Measurements from ENCODE around the gene PPP1R12A. TPM values are rescaled to one million over a fixed set of nuclear protein-coding genes. Genes with fewer than 3 reads are reported as not detected.

Gene PPP1R12A
- total RNA-seq, 1 experiment from 2014 or later, result 84.9 TPM

GRCh38 chr12:79776111-79776510, 158.8 kb downstream of the PPP1R12A start:
- H3K36me3 ChIP-seq (ENCODE audit: insufficient read depth, low read length), result peaks cover 14% of the 10 kb centered on the region; the same call in 1 of the 2 replicates
- H3K9ac ChIP-seq (ENCODE audit: low read length), result no peak overlapping the region
- no peak overlapping the region for H2AFZ ChIP-seq (ENCODE audit: low read length)
- no peaks in the 10 kb centered on the region for H3K9me3 ChIP-seq (ENCODE audit: low read length)
- H3K4me1 ChIP-seq (ENCODE audit: low read length), result no peaks in the 10 kb centered on the region
- no peak overlapping the region for H3K4me3 ChIP-seq (ENCODE audit: low read length)
- DNase-seq, result no peak
- H3K27me3 ChIP-seq (ENCODE audit: low read length), result no peaks in the 10 kb centered on the region
- H4K20me1 ChIP-seq (ENCODE audit: insufficient read depth, low read depth, low read length), result no peaks in the 10 kb centered on the region
- H3K27ac ChIP-seq (ENCODE audit: low read length), result no peak overlapping the region
- no peak overlapping the region for H3K4me2 ChIP-seq (ENCODE audit: low read depth, low read length, poor library complexity, severe bottlenecking)
- no peaks in the 10 kb centered on the region for H3K79me2 ChIP-seq (ENCODE audit: low read length)
- no peaks in the 10 kb centered on the region for H3K9me2 ChIP-seq (replicated peaks; ENCODE audit: insufficient read depth, low read length)

GRCh38 chr12:79775355-79776027, 159.4 kb downstream of the PPP1R12A start:
- Histone ChIP-seq H3K27me3 (ENCODE audit: low read length) (no peaks in the 10 kb centered on the region), H3K4me3 (ENCODE audit: low read length) (no peak overlapping the region), H3K9me2 (replicated peaks; ENCODE audit: insufficient read depth, low read length) (no peaks in the 10 kb centered on the region), H3K4me2 (ENCODE audit: low read depth, low read length, poor library complexity, severe bottlenecking) (no peak overlapping the region), H4K20me1 (ENCODE audit: insufficient read depth, low read depth, low read length) (no peaks in the 10 kb centered on the region), H3K4me1 (ENCODE audit: low read length) (no peaks in the 10 kb centered on the region), H3K36me3 (ENCODE audit: insufficient read depth, low read length) (peaks cover 14% of the 10 kb centered on the region; the same call in 1 of the 2 replicates), H3K9me3 (ENCODE audit: low read length) (no peaks in the 10 kb centered on the region), H3K79me2 (ENCODE audit: low read length) (no peaks in the 10 kb centered on the region), H3K27ac (ENCODE audit: low read length) (no peak overlapping the region), H2AFZ (ENCODE audit: low read length) (no peak overlapping the region), H3K9ac (ENCODE audit: low read length) (no peak overlapping the region)
- no peak for DNase-seq

GRCh38 chr12:79773896-79774295, 161.0 kb downstream of the PPP1R12A start:
- Histone ChIP-seq H3K79me2 (ENCODE audit: low read length) (no peaks in the 10 kb centered on the region), H3K36me3 (ENCODE audit: insufficient read depth, low read length) (peaks cover 12% of the 10 kb centered on the region; the same call in 1 of the 2 replicates), H2AFZ (ENCODE audit: low read length) (no peak overlapping the region), H4K20me1 (ENCODE audit: insufficient read depth, low read depth, low read length) (no peaks in the 10 kb centered on the region), H3K27ac (ENCODE audit: low read length) (no peak overlapping the region), H3K4me1 (ENCODE audit: low read length) (no peaks in the 10 kb centered on the region), H3K4me2 (ENCODE audit: low read depth, low read length, poor library complexity, severe bottlenecking) (no peak overlapping the region), H3K4me3 (ENCODE audit: low read length) (no peak overlapping the region), H3K27me3 (ENCODE audit: low read length) (no peaks in the 10 kb centered on the region), H3K9ac (ENCODE audit: low read length) (no peak overlapping the region), H3K9me2 (replicated peaks; ENCODE audit: insufficient read depth, low read length) (no peaks in the 10 kb centered on the region), H3K9me3 (ENCODE audit: low read length) (no peaks in the 10 kb centered on the region)
- no peak for DNase-seq

GRCh38 chr12:79769860-79770485, 164.9 kb downstream of the PPP1R12A start:
- Histone ChIP-seq H3K27me3 (ENCODE audit: low read length) (no peaks in the 10 kb centered on the region), H3K27ac (ENCODE audit: low read length) (no peak overlapping the region), H3K4me1 (ENCODE audit: low read length) (no peaks in the 10 kb centered on the region), H3K9me3 (ENCODE audit: low read length) (no peaks in the 10 kb centered on the region), H3K4me3 (ENCODE audit: low read length) (no peak overlapping the region), H3K9me2 (replicated peaks; ENCODE audit: insufficient read depth, low read length) (no peaks in the 10 kb centered on the region), H4K20me1 (ENCODE audit: insufficient read depth, low read depth, low read length) (no peaks in the 10 kb centered on the region), H3K9ac (ENCODE audit: low read length) (no peak overlapping the region), H2AFZ (ENCODE audit: low read length) (no peak overlapping the region), H3K36me3 (ENCODE audit: insufficient read depth, low read length) (peaks cover 7% of the 10 kb centered on the region; the same call in 1 of the 2 replicates), H3K79me2 (ENCODE audit: low read length) (no peaks in the 10 kb centered on the region), H3K4me2 (ENCODE audit: low read depth, low read length, poor library complexity, severe bottlenecking) (no peak overlapping the region)
- DNase-seq, result no peak

- Histone ChIP-seq H3K79me2 (ENCODE audit: low read length) (no peaks in the 10 kb centered on the region), H3K27me3 (ENCODE audit: low read length) (no peaks in the 10 kb centered on the region), H4K20me1 (ENCODE audit: insufficient read depth, low read depth, low read length) (no peaks in the 10 kb centered on the region), H3K4me3 (ENCODE audit: low read length) (no peak overlapping the region), H3K9me3 (ENCODE audit: low read length) (no peaks in the 10 kb centered on the region), H3K9me2 (replicated peaks; ENCODE audit: insufficient read depth, low read length) (no peaks in the 10 kb centered on the region), H2AFZ (ENCODE audit: low read length) (no peak overlapping the region), H3K36me3 (ENCODE audit: insufficient read depth, low read length) (peaks cover under 1% of the 10 kb centered on the region; the same call in 1 of the 2 replicates), H3K27ac (ENCODE audit: low read length) (no peak overlapping the region), H3K4me1 (ENCODE audit: low read length) (no peaks in the 10 kb centered on the region), H3K4me2 (ENCODE audit: low read depth, low read length, poor library complexity, severe bottlenecking) (no peak overlapping the region), H3K9ac (ENCODE audit: low read length) (no peak overlapping the region)
- DNase-seq, result no peak
These were observed 165.6 kb downstream of the PPP1R12A start for GRCh38 chr12:79769189-79769859.

GRCh38 chr12:79766705-79767464, 168.0 kb downstream of the PPP1R12A start:
- H3K27ac ChIP-seq (ENCODE audit: low read length), result no peak overlapping the region
- no peak overlapping the region for H3K4me3 ChIP-seq (ENCODE audit: low read length)
- no peaks in the 10 kb centered on the region for H3K36me3 ChIP-seq (ENCODE audit: insufficient read depth, low read length)
- H3K4me1 ChIP-seq (ENCODE audit: low read length), result no peaks in the 10 kb centered on the region
- no peak for DNase-seq
- no peaks in the 10 kb centered on the region for H3K79me2 ChIP-seq (ENCODE audit: low read length)
- H3K9me3 ChIP-seq (ENCODE audit: low read length), result no peaks in the 10 kb centered on the region
- H3K9me2 ChIP-seq (replicated peaks; ENCODE audit: insufficient read depth, low read length), result no peaks in the 10 kb centered on the region
- H4K20me1 ChIP-seq (ENCODE audit: insufficient read depth, low read depth, low read length), result no peaks in the 10 kb centered on the region
- no peak overlapping the region for H3K4me2 ChIP-seq (ENCODE audit: low read depth, low read length, poor library complexity, severe bottlenecking)
- no peak overlapping the region for H2AFZ ChIP-seq (ENCODE audit: low read length)
- H3K27me3 ChIP-seq (ENCODE audit: low read length), result no peaks in the 10 kb centered on the region
- no peak overlapping the region for H3K9ac ChIP-seq (ENCODE audit: low read length)

- Histone ChIP-seq H3K4me3 (ENCODE audit: low read length) (no peak overlapping the region), H3K79me2 (ENCODE audit: low read length) (no peaks in the 10 kb centered on the region), H3K27ac (ENCODE audit: low read length) (no peak overlapping the region), H3K36me3 (ENCODE audit: insufficient read depth, low read length) (no peaks in the 10 kb centered on the region), H2AFZ (ENCODE audit: low read length) (no peak overlapping the region), H3K27me3 (ENCODE audit: low read length) (no peaks in the 10 kb centered on the region), H3K9me3 (ENCODE audit: low read length) (no peaks in the 10 kb centered on the region), H3K4me1 (ENCODE audit: low read length) (no peaks in the 10 kb centered on the region), H3K4me2 (ENCODE audit: low read depth, low read length, poor library complexity, severe bottlenecking) (no peak overlapping the region), H3K9ac (ENCODE audit: low read length) (no peak overlapping the region), H3K9me2 (replicated peaks; ENCODE audit: insufficient read depth, low read length) (no peaks in the 10 kb centered on the region), H4K20me1 (ENCODE audit: insufficient read depth, low read depth, low read length) (no peaks in the 10 kb centered on the region)
- DNase-seq, result no peak
These were observed 169.7 kb downstream of the PPP1R12A start for GRCh38 chr12:79765157-79765556.

GRCh38 chr12:79764641-79765040, 170.3 kb downstream of the PPP1R12A start:
- no peak overlapping the region for H3K4me2 ChIP-seq (ENCODE audit: low read depth, low read length, poor library complexity, severe bottlenecking)
- H3K79me2 ChIP-seq (ENCODE audit: low read length), result no peaks in the 10 kb centered on the region
- H4K20me1 ChIP-seq (ENCODE audit: insufficient read depth, low read depth, low read length), result no peaks in the 10 kb centered on the region
- no peak overlapping the region for H3K4me3 ChIP-seq (ENCODE audit: low read length)
- no peak for DNase-seq
- H3K4me1 ChIP-seq (ENCODE audit: low read length), result no peaks in the 10 kb centered on the region
- no peaks in the 10 kb centered on the region for H3K9me3 ChIP-seq (ENCODE audit: low read length)
- H2AFZ ChIP-seq (ENCODE audit: low read length), result no peak overlapping the region
- H3K27me3 ChIP-seq (ENCODE audit: low read length), result no peaks in the 10 kb centered on the region
- H3K27ac ChIP-seq (ENCODE audit: low read length), result no peak overlapping the region
- H3K9ac ChIP-seq (ENCODE audit: low read length), result no peak overlapping the region
- no peaks in the 10 kb centered on the region for H3K36me3 ChIP-seq (ENCODE audit: insufficient read depth, low read length)
- no peaks in the 10 kb centered on the region for H3K9me2 ChIP-seq (replicated peaks; ENCODE audit: insufficient read depth, low read length)

All from Karpas-422 (cell line).